ENCODE results near the gene TBC1D24. TPM values are rescaled to one million over a fixed set of nuclear protein-coding genes. Genes with fewer than 3 reads are reported as not detected.

Gene TBC1D24
- total RNA-seq, 1 donor from 2014 or later, result 25.0 TPM

DNA sequence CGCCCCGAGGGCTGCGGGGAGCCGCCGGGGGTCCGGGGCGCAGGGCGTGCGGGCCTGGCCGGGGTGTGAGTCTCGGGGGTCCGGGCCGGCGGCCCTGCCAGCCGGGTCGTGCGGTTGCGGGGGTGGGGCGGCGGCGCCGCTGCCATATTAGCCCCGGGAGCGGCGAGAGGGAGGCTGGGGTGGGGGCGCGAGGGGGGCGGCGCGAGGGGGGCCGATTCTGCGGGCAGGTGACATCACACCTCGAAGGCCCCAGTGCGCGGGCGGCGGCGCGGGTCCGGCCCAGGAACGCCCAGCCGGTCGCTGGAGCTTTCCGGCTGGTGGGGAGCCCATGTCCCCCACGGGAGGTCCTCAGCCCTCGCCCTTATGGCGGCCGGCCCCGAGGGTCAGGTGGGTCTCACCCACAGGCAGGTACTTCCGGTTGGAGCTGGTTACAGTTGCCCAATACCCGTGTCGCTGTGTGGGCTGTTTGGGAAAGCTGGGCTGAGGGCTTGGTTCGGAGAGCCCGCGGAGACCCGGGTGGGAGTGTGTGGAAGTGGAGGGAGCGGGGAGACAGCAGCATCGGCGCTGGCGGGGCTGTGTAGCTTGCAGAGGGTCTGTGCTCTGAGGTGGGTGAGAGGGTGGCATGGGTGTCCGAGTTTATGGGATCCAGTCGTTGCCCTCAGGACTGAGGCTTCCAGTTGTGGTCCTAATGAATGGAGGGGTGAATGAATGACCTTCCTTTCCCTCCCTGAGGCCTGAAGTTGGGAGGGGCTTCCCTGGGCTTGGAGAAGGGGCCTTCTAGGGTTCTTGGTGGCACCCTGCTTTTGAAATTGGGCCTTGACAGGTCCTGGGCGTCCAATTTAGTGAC, 39.6 kb downstream of the TBC1D24 start:
- TF ChIP-seq, protein P1, sequence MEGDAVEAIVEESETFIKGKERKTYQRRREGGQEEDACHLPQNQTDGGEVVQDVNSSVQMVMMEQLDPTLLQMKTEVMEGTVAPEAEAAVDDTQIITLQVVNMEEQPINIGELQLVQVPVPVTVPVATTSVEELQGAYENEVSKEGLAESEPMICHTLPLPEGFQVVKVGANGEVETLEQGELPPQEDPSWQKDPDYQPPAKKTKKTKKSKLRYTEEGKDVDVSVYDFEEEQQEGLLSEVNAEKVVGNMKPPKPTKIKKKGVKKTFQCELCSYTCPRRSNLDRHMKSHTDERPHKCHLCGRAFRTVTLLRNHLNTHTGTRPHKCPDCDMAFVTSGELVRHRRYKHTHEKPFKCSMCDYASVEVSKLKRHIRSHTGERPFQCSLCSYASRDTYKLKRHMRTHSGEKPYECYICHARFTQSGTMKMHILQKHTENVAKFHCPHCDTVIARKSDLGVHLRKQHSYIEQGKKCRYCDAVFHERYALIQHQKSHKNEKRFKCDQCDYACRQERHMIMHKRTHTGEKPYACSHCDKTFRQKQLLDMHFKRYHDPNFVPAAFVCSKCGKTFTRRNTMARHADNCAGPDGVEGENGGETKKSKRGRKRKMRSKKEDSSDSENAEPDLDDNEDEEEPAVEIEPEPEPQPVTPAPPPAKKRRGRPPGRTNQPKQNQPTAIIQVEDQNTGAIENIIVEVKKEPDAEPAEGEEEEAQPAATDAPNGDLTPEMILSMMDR (IDR thresholded peaks at IDR 0.05; ENCODE audit: unreplicated experiment), result no peak
- Mint-ChIP-seq H3K4me3 (peak overlapping the region; percentile 90), H3K4me1 (peaks cover 50% of the 10 kb centered on the region), H3K9me3 (no peaks in the 10 kb centered on the region), H3K27ac (peak overlapping the region; percentile 95), H3K36me3 (no peaks in the 10 kb centered on the region), H3K27me3 (ENCODE audit: low read depth) (peaks cover 3% of the 10 kb centered on the region)
- DNase-seq (ENCODE audit: low spot score in 2 of 2, unreplicated experiment in 2 of 2), result no peak

DNA sequence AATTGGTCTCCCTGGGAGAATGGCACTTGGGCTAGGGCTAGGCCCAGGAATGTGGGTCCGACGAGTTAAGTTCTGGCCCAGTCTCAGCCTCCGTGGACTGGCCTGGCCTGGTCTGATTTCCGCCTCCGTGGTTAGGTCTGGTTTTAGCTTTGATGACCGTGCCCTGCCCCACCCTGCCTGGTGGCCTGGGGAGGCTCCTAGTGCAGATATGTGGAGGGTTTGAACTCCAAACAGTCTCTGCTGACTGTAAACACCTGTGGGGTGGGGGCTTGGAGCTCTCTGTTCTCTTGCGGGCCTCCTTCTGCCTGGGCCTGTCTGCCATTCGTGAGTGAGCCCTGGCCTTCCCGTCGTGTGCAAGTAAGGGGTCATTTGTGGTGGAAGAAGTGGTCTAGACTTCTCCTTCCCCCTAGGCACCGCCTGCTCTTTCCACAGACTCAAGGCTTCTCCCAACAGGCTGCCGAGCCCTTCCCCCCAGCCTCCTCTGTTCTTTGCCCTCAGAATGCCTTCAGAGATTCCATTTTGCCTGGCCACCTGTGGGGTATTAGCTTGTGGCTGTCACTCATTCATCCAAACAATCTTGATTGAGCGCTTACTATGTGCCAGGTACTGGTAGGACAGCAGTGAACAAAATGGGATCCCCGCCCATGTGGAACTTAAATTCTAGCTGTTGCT, 40.4 kb downstream of the TBC1D24 start:
- H3K27me3 Mint-ChIP-seq (ENCODE audit: low read depth), result peaks cover 3% of the 10 kb centered on the region
- DNase-seq (ENCODE audit: low spot score in 2 of 2, unreplicated experiment in 2 of 2), result no peak
- TF ChIP-seq, protein P1 (IDR thresholded peaks at IDR 0.05; ENCODE audit: unreplicated experiment), result no peak
- peak overlapping the region; percentile 95 for H3K27ac Mint-ChIP-seq
- H3K9me3 Mint-ChIP-seq, result no peaks in the 10 kb centered on the region
- peaks cover 53% of the 10 kb centered on the region for H3K4me1 Mint-ChIP-seq
- H3K4me3 Mint-ChIP-seq, result peak overlapping the region; percentile 90
- no peaks in the 10 kb centered on the region for H3K36me3 Mint-ChIP-seq

DNA sequence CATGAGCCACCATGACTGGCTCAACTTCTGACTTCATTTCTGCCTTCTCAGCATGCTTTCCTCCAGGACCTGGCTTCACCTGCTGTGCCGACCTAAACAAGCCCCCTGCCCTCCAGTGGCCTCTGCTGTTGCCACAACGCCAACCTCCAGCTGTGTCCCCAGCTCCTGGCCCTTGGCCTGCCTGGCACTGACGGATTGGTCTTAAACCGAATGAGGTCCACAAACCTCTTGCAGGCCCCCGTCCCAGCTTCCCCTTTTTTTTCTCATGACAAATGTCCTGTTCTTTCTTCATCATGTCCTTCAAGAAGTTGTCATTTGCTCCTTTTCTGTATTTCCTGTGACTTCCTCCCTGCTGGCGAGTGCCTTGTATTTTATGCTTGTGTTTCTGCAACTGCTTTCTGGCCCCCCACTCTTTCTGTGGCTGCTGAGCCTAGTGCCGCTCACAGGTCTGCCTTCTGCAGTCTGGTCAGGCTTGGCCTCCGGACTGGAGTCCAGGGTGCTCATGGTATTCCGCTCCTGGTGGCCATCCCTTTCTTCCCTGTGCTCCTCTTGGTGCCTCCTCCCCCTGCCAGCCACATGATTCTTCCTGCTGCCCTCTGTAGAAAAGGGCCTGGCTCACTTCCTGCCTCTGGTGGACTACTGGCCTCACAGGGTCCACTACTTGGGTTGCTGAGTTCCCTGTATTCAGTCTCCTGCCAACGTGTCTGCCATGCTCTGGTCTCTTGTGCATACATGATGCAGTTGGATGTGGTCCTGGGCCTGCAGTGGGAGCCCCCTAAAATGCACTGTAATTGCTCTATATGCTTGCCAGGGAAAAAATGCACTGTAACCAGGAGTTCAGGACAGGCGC, 41.7 kb downstream of the TBC1D24 start:
- H3K4me3 Mint-ChIP-seq, result peak overlapping the region; percentile 90
- peaks cover 57% of the 10 kb centered on the region for H3K4me1 Mint-ChIP-seq
- H3K27me3 Mint-ChIP-seq (ENCODE audit: low read depth), result no peaks in the 10 kb centered on the region
- no peaks in the 10 kb centered on the region for H3K9me3 Mint-ChIP-seq
- H3K36me3 Mint-ChIP-seq, result no peaks in the 10 kb centered on the region
- peak overlapping the region; percentile 87 for H3K27ac Mint-ChIP-seq
- TF ChIP-seq, protein P1 (IDR thresholded peaks at IDR 0.05; ENCODE audit: unreplicated experiment), result no peak
- no peak for DNase-seq (ENCODE audit: low spot score in 2 of 2, unreplicated experiment in 2 of 2)

DNA sequence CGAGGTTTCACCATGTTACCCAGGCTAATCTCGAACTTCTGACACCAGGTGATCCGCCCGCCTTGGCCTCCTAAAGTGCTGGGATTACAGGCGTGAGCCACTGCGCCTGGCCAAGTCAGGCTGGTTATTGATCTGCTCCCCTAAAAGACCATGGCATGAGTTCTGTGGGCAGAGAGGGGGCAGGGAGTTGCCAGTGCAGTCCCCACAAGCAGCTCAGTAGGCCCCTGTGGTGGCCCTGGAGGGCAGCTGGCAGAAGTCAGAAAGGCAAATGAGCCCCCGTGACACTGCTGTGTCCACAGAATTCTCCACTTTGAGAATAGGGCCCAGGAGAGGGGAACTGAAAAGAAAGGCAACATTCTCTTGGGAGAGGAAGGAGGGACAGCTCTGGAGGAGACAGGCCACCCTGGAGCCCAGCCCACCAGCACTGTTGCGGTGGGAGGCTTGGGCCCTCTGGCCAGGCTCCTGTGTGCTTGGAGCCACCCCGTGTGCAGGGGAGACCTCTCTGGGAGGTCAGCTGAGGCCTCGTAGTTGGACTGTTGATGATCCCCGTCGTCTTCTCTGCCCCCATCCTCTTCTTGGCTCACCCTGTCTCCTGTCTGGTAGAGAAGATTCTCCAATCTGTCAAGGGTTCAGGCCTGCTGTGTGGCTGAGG, 43.2 kb downstream of the TBC1D24 start:
- Mint-ChIP-seq H3K36me3 (no peaks in the 10 kb centered on the region), H3K9me3 (no peaks in the 10 kb centered on the region), H3K27ac (no peak overlapping the region), H3K4me3 (no peak overlapping the region), H3K4me1 (peaks cover 45% of the 10 kb centered on the region), H3K27me3 (ENCODE audit: low read depth) (no peaks in the 10 kb centered on the region)
- DNase-seq (ENCODE audit: low spot score in 2 of 2, unreplicated experiment in 2 of 2), result no peak
- TF ChIP-seq, protein P1 (IDR thresholded peaks at IDR 0.05; ENCODE audit: unreplicated experiment), result no peak

All from mesothelial cell of epicardium (in vitro differentiated cells).